Measurements from ENCODE around the gene UNK.

DNA sequence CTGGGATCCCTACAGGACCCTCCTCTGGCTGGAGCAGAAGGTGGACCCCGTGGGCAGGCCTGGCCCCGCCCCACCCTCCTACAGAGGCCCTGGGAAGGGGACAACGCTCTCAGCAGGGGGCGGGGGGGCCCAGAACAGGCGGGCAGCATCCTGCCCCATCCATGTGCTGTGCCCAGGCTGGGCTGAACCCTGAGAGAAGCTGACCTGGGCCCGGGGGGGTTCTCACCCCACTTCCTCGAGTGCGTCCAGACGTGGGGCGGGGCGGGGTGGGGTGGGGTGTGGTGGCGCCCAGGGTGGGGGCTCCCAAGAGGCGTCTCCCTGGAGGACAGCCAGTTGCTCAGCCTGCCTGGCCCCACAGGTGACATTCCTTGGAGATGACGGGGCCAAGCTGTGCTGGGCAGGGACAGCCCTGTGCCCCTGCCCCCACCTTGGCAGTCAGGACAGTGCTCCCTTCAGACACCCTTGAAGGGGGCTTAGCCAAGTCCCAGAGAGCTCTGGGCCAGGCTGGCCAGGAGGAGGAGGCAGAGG lies 60.0 kb downstream of the UNK start:
- TF ChIP-seq SMC3 (IDR thresholded peaks at IDR 0.05) (no peak), FOXS1 (CRISPR knock-in tag; IDR thresholded peaks at IDR 0.05) (no peak), RNF2 (IDR thresholded peaks at IDR 0.05; ENCODE audit: borderline replicate concordance, low read depth) (no peak), POLR2A (IDR thresholded peaks at IDR 0.05; ENCODE audit: low read length) (no peak), CHD2 (IDR thresholded peaks at IDR 0.05; ENCODE audit: low read length, partially characterized antibody) (no peak), FOSB (CRISPR knock-in tag; IDR thresholded peaks at IDR 0.05) (no peak), POLR2AphosphoS2 (conservative IDR thresholded peaks at IDR 0.05; ENCODE audit: low read length) (no peak), HOXA7 (CRISPR knock-in tag; IDR thresholded peaks at IDR 0.05) (no peak), RCOR1 (IDR thresholded peaks at IDR 0.05; ENCODE audit: low read depth, low read length) (no peak), KDM1A (IDR thresholded peaks at IDR 0.05; ENCODE audit: low read depth) (no peak)
- TF ChIP-seq, protein P1, sequence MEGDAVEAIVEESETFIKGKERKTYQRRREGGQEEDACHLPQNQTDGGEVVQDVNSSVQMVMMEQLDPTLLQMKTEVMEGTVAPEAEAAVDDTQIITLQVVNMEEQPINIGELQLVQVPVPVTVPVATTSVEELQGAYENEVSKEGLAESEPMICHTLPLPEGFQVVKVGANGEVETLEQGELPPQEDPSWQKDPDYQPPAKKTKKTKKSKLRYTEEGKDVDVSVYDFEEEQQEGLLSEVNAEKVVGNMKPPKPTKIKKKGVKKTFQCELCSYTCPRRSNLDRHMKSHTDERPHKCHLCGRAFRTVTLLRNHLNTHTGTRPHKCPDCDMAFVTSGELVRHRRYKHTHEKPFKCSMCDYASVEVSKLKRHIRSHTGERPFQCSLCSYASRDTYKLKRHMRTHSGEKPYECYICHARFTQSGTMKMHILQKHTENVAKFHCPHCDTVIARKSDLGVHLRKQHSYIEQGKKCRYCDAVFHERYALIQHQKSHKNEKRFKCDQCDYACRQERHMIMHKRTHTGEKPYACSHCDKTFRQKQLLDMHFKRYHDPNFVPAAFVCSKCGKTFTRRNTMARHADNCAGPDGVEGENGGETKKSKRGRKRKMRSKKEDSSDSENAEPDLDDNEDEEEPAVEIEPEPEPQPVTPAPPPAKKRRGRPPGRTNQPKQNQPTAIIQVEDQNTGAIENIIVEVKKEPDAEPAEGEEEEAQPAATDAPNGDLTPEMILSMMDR (IDR thresholded peaks at IDR 0.05), result no peak
- TF ChIP-seq, protein P2, sequence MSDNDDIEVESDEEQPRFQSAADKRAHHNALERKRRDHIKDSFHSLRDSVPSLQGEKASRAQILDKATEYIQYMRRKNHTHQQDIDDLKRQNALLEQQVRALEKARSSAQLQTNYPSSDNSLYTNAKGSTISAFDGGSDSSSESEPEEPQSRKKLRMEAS (IDR thresholded peaks at IDR 0.05), result no peak
- TF ChIP-seq, protein P3, sequence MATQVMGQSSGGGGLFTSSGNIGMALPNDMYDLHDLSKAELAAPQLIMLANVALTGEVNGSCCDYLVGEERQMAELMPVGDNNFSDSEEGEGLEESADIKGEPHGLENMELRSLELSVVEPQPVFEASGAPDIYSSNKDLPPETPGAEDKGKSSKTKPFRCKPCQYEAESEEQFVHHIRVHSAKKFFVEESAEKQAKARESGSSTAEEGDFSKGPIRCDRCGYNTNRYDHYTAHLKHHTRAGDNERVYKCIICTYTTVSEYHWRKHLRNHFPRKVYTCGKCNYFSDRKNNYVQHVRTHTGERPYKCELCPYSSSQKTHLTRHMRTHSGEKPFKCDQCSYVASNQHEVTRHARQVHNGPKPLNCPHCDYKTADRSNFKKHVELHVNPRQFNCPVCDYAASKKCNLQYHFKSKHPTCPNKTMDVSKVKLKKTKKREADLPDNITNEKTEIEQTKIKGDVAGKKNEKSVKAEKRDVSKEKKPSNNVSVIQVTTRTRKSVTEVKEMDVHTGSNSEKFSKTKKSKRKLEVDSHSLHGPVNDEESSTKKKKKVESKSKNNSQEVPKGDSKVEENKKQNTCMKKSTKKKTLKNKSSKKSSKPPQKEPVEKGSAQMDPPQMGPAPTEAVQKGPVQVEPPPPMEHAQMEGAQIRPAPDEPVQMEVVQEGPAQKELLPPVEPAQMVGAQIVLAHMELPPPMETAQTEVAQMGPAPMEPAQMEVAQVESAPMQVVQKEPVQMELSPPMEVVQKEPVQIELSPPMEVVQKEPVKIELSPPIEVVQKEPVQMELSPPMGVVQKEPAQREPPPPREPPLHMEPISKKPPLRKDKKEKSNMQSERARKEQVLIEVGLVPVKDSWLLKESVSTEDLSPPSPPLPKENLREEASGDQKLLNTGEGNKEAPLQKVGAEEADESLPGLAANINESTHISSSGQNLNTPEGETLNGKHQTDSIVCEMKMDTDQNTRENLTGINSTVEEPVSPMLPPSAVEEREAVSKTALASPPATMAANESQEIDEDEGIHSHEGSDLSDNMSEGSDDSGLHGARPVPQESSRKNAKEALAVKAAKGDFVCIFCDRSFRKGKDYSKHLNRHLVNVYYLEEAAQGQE (IDR thresholded peaks at IDR 0.05), result no peak
- TF ChIP-seq, protein P4, sequence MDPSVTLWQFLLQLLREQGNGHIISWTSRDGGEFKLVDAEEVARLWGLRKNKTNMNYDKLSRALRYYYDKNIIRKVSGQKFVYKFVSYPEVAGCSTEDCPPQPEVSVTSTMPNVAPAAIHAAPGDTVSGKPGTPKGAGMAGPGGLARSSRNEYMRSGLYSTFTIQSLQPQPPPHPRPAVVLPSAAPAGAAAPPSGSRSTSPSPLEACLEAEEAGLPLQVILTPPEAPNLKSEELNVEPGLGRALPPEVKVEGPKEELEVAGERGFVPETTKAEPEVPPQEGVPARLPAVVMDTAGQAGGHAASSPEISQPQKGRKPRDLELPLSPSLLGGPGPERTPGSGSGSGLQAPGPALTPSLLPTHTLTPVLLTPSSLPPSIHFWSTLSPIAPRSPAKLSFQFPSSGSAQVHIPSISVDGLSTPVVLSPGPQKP (IDR thresholded peaks at IDR 0.05; ENCODE audit: low read depth, low read length), result no peak
